Measurements from ENCODE around the gene PPT1. TPM values are rescaled to one million over a fixed set of nuclear protein-coding genes. Genes with fewer than 3 reads are reported as not detected.
A peak's percentile ranks its signal among the peaks of the same experiment; 100 is the strongest.

PPT1 gene
- total and polyA plus RNA-seq, 2 donors = 58.7 to 102 TPM

DNA sequence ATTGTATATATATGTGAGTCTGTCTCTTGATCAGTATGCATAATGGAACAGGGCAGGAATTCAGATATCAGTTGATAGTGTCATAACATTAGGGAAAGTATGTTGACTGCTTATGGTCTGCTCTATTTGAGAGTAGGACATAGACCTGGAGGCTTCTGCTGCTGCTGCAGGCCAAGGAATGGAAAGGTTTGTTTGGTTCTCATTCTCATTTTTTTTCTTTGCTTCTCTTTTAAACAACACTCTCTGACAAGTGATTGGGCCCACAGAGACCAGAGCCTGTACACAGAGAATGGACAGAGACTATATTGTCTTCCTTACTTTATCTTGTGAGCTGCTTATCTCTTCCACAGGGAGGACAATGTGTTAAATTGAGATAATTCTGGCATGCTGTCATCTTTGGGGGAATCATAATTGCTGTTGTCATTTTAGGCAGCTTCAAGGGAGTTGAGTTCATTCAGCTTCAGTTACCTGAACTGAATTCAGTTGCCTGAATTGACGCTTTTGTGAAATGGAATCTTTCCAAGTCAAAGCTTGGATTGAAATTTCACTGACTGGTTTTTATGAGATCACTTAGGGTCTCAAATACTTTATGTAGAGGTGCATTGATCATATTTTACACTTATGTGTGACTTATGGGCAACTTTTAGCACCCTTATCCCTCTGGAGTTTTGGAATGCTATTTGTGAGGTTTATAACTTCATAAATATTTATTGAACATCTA is 39.6 kb downstream of the PPT1 start:
- WGBS = 77% methylated on average over 1 of the region's 1 CpG
- H3K36me3 ChIP-seq (ENCODE audit: insufficient read depth) = peaks cover 5% of the 10 kb centered on the region
- H3K27ac ChIP-seq (ENCODE audit: low read depth) = peak overlapping the region; percentile 50
- no peak for DNase-seq (ENCODE audit: extremely low spot score)
- no peaks in the 10 kb centered on the region for H3K4me1 ChIP-seq (ENCODE audit: insufficient read depth)
- no peak overlapping the region for H3K4me3 ChIP-seq (ENCODE audit: low read depth, low read length)

DNA sequence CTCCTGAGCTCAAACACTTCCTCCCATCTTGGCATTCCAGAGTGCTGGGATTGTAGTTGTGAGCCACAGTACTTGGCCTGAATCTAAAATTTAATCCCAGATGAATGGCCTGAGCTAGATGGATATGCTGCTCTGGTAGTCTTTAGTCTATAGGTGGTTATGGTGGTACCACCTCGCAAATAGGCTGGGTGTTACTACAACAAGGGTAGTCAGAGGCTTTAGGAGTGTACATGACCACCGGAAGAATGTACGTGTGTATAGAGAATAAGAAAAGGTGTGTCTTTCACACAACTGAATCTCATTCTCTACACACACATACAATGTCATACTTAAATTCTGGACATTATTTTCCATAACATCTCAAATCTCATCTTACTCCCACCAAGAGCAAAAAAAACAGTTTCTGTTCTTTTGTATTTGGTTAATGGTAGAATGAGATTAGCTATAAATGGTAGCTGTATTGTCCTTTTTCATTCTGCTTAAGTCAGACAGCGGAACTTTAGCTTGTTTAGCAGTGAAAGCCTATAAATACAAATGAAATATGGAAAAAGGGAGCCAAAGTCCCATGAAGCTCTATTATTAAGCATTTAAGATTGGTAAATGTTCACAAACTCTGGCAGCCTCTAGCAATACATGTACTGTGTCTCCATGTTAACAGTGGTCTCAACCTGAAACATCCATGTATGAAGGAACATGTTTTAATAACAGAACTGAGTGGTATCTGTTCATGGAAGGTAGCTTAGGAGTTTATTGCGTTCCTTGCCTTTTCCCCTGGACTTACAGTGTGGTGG is 40.3 kb downstream of the PPT1 start:
- peak overlapping the region; percentile 50 for H3K27ac ChIP-seq (ENCODE audit: low read depth)
- H3K4me1 ChIP-seq (ENCODE audit: insufficient read depth) = no peaks in the 10 kb centered on the region
- peaks cover 5% of the 10 kb centered on the region for H3K36me3 ChIP-seq (ENCODE audit: insufficient read depth)
- DNase-seq (ENCODE audit: extremely low spot score) = no peak
- 95% methylated on average over 5 of the region's 5 CpGs for WGBS
- no peak overlapping the region for H3K4me3 ChIP-seq (ENCODE audit: low read depth, low read length)

DNA sequence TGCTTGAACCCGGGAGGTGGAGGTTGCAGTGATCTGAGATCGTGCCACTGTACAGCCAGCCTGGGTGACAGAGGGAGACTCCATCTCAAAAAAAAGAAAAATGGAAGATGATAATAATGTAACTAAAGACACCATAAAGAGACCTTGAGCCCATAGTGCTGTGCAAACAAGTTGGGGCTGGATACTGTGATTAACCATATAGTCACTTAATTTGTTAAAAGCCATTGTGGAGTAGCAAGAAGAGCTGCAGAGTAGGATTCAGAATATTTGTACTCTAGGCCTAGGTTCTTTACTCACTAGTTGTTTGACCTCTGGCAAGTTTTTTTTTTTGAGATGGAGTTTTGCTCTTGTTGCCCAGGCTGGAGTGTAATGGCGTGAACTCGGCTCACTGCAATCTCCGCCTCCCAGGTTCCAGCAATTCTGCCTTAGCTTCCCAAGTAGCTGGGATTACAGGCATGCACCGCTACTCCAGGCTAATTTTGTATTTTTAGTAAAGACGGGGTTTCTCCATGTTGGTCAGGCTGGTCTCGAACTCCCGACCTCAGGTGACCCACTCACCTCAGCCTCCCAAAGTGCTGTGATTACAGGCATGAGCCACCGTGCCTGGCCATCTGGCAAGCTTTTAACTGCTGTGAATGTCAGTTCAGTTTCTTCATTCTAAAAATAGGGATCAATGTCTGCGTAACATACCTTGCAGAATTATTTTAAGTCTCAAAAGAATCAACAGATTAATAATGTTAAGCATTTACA is 43.7 kb downstream of the PPT1 start:
- H3K27ac ChIP-seq (ENCODE audit: low read depth) = no peak overlapping the region
- no peaks in the 10 kb centered on the region for H3K4me1 ChIP-seq (ENCODE audit: insufficient read depth)
- H3K36me3 ChIP-seq (ENCODE audit: insufficient read depth) = no peaks in the 10 kb centered on the region
- WGBS = 81% methylated on average over 11 of the region's 11 CpGs
- H3K4me3 ChIP-seq (ENCODE audit: low read depth, low read length) = no peak overlapping the region
- DNase-seq (ENCODE audit: extremely low spot score) = no peak

DNA sequence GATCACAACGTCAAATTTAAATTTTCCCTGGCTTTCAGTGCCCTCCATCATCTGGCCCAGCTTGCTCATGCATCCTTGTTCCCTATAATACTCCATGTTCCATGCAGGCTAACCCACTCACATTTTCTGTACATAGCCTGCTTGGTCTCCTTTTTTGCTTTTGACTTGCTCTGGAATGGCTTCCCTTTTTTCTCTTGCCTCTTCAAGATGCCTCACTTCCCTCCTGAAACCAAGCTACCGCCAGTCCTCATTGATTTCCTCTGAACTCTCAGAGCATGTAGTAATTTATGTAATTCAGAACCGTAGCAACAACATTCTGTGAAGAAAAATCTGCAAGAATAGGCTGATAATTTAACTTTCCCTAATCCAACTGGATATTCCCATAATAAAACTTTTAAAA is 46.2 kb downstream of the PPT1 start:
- H3K27ac ChIP-seq (ENCODE audit: low read depth) = no peak overlapping the region
- no peaks in the 10 kb centered on the region for H3K36me3 ChIP-seq (ENCODE audit: insufficient read depth)
- 85% methylated on average over 3 of the region's 3 CpGs for WGBS
- H3K4me1 ChIP-seq (ENCODE audit: insufficient read depth) = no peaks in the 10 kb centered on the region
- DNase-seq (ENCODE audit: extremely low spot score) = no peak
- no peak overlapping the region for H3K4me3 ChIP-seq (ENCODE audit: low read depth, low read length)

DNA sequence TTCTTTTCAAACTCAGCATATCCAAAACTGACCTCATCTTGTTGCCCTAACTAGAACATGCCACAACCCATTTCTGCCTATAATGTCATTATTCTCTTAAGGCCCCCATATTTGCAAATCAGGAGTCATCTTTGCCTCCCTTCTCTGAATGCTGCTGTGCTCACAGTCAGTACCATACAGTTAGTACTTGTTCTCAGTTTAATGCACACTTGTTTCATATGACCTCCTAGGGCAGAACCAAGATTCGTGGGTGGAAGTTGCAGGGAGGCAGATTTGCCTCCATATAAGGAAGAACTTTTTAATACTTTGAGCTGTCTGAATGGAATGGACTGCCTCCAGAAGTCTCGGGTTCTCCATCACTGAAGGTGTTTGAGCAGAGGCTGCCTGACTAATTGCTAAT is 47.3 kb downstream of the PPT1 start:
- 27% methylated on average over 2 of the region's 2 CpGs for WGBS
- Histone ChIP-seq H3K4me1 (ENCODE audit: insufficient read depth) (no peaks in the 10 kb centered on the region), H3K27ac (ENCODE audit: low read depth) (no peak overlapping the region), H3K4me3 (ENCODE audit: low read depth, low read length) (no peak overlapping the region), H3K36me3 (ENCODE audit: insufficient read depth) (no peaks in the 10 kb centered on the region)
- no peak for DNase-seq (ENCODE audit: extremely low spot score)

DNA sequence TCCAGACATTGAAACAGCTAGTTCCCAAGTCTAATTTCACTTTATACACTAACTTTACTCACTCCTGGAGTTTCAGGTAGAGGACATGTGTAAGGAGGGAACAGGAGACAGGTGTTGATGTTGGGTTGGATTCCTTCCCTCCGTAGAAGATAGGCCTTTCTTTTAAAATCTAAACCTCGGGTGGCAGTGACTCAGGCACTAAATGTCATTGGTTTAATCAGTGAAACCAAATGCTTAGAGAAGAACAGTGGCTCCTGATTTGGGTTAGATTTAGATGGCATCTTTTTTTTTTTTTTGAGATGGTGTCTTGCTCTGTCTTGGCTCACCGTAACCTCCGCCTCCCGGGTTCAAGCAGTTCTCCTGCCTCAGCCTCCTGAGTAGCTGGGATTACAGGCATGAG is 49.3 kb downstream of the PPT1 start:
- no peak for DNase-seq (ENCODE audit: extremely low spot score)
- WGBS = 88% methylated on average over 5 of the region's 5 CpGs
- H3K4me1 ChIP-seq (ENCODE audit: insufficient read depth) = no peaks in the 10 kb centered on the region
- no peaks in the 10 kb centered on the region for H3K36me3 ChIP-seq (ENCODE audit: insufficient read depth)
- no peak overlapping the region for H3K4me3 ChIP-seq (ENCODE audit: low read depth, low read length)
- no peak overlapping the region for H3K27ac ChIP-seq (ENCODE audit: low read depth)

DNA sequence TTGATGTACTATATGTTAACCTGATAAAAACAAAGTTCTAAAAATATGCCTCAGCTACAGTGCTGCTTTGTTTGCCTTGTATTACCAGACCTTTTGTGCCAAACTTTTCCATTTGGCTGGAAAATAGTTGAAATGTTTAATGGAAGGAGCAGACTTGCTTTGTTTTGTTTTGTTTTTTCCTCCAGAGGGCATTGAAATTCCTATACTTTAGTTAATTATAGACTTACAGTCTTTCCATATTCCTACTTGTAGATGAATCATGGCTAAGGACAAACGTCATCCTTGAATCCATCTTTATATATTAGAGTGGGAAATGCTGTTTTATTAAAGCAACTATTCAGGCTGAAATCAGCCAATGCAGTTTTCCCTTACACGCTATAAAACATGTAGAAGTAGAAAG is 49.8 kb downstream of the PPT1 start:
- Histone ChIP-seq H3K4me3 (ENCODE audit: low read depth, low read length) (no peak overlapping the region), H3K36me3 (ENCODE audit: insufficient read depth) (no peaks in the 10 kb centered on the region), H3K27ac (ENCODE audit: low read depth) (no peak overlapping the region), H3K4me1 (ENCODE audit: insufficient read depth) (peaks cover under 1% of the 10 kb centered on the region)
- 63% methylated on average over 2 of the region's 2 CpGs for WGBS
- DNase-seq (ENCODE audit: extremely low spot score) = no peak

DNA sequence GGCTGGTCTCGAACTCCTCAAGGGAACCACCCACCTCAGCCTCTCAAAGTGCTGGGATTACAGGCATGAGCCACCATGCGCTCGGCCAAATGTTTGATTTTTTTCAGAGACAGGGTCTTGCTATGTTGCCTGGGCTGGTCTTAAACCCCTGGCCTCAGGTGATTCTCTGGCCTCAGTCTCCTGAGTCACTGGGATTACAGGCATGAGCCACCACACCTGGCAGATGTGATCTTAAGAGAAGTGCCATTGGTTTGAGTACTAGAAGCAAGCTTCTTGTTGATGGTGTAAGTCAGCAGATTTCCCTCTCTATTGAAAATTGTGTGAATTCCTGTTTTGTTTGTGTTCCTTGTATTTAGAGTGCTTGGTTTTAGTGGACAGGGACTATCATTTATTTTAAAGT is 51.3 kb downstream of the PPT1 start:
- Histone ChIP-seq H3K36me3 (ENCODE audit: insufficient read depth) (no peaks in the 10 kb centered on the region), H3K4me3 (ENCODE audit: low read depth, low read length) (no peak overlapping the region), H3K4me1 (ENCODE audit: insufficient read depth) (peaks cover 2% of the 10 kb centered on the region), H3K27ac (ENCODE audit: low read depth) (no peak overlapping the region)
- DNase-seq (ENCODE audit: extremely low spot score) = no peak
- 90% methylated on average over 3 of the region's 3 CpGs for WGBS

DNA sequence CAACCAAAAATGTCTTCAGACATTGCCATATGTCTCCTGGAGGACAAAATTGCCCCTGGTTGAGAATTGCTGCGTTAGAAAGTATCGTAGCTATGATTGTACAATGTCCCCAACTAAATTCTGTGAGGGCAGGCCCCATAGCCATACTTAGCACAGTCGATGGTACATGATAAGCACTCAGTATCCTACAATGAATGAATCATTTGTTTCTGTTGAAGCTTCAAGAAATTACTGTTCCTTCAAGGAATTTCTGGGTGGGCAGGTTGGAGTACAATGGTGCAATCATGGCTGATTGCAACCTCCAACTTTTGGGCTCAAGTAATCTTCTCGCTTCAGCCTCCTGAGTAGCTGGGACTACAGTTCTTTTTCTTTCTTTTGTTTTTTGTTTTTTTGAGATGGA is 51.9 kb downstream of the PPT1 start:
- H3K27ac ChIP-seq (ENCODE audit: low read depth) = no peak overlapping the region
- peaks cover 2% of the 10 kb centered on the region for H3K4me1 ChIP-seq (ENCODE audit: insufficient read depth)
- no peak overlapping the region for H3K4me3 ChIP-seq (ENCODE audit: low read depth, low read length)
- 89% methylated on average over 4 of the region's 4 CpGs for WGBS
- no peak for DNase-seq (ENCODE audit: extremely low spot score)
- H3K36me3 ChIP-seq (ENCODE audit: insufficient read depth) = no peaks in the 10 kb centered on the region

DNA sequence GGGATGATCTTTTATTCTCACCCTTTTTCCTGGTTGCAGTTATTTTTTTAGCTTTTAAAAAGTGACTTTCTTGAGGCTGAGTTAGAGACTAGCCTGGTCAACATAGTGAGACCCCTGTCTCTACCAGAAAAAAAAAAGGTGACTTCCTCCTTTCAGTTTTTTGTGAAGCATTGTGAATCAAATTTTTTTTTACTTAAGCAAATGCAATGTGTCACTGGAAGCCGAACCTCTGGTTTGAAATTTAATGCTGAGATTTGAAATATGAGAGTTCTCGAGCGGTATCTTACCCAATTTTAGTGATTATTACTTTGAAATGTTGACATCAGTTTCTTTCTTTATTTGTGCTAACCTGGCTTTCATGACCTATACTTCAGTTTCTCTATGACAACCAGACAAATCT is 52.9 kb downstream of the PPT1 start:
- Histone ChIP-seq H3K36me3 (ENCODE audit: insufficient read depth) (no peaks in the 10 kb centered on the region), H3K4me1 (ENCODE audit: insufficient read depth) (peaks cover 2% of the 10 kb centered on the region), H3K4me3 (ENCODE audit: low read depth, low read length) (no peak overlapping the region), H3K27ac (ENCODE audit: low read depth) (no peak overlapping the region)
- WGBS = 70% methylated on average over 3 of the region's 3 CpGs
- DNase-seq (ENCODE audit: extremely low spot score) = no peak

DNA sequence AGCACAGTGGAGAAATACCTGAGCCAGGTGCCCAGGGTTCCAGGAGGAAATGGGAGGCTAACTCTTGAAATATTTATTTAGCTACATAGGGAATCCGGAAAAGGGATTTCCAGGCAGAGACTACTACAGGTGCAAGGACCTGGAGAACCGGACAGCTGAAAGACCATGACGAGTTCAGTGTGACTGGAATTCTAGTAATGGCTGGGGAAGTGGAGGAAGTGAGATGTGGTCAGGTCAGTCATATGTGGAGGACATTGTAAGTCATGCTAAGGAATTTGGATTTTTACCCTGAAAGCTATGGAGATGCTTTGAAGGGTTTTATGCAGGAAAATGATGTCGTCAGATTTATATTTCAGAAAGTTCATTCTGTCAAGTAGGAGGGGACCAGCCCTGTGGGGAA is 54.7 kb downstream of the PPT1 start:
- DNase-seq (ENCODE audit: extremely low spot score) = no peak
- Histone ChIP-seq H3K36me3 (ENCODE audit: insufficient read depth) (no peaks in the 10 kb centered on the region), H3K4me1 (ENCODE audit: insufficient read depth) (peaks cover 2% of the 10 kb centered on the region), H3K27ac (ENCODE audit: low read depth) (no peak overlapping the region), H3K4me3 (ENCODE audit: low read depth, low read length) (peak overlapping the region; percentile 15)
- 76% methylated on average over 4 of the region's 4 CpGs for WGBS

DNA sequence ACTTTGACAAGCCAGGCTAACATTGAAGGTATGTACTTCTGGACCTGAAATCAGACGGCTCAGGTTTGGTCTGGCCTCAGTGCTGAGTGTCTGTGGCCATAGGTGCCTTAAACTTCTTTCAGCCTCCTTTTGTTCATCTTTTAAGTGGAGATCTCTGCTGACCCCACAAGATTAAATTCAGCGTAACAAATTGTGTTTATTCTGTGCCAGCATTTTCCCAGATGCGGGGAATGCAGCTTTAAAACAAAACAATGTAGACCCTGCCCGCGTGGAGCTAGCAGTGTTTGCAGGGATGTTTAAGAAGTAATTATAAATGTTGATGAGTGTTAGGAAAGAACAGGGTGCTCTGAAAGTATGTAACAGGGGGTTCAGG is 55.6 kb downstream of the PPT1 start:
- H3K4me3 ChIP-seq (ENCODE audit: low read depth, low read length) = peak overlapping the region; percentile 95
- no peaks in the 10 kb centered on the region for H3K36me3 ChIP-seq (ENCODE audit: insufficient read depth)
- H3K27ac ChIP-seq (ENCODE audit: low read depth) = peak overlapping the region; percentile 65
- peaks cover 2% of the 10 kb centered on the region for H3K4me1 ChIP-seq (ENCODE audit: insufficient read depth)
- no peak for DNase-seq (ENCODE audit: extremely low spot score)
- WGBS = 12% methylated on average over 5 of the region's 5 CpGs

DNA sequence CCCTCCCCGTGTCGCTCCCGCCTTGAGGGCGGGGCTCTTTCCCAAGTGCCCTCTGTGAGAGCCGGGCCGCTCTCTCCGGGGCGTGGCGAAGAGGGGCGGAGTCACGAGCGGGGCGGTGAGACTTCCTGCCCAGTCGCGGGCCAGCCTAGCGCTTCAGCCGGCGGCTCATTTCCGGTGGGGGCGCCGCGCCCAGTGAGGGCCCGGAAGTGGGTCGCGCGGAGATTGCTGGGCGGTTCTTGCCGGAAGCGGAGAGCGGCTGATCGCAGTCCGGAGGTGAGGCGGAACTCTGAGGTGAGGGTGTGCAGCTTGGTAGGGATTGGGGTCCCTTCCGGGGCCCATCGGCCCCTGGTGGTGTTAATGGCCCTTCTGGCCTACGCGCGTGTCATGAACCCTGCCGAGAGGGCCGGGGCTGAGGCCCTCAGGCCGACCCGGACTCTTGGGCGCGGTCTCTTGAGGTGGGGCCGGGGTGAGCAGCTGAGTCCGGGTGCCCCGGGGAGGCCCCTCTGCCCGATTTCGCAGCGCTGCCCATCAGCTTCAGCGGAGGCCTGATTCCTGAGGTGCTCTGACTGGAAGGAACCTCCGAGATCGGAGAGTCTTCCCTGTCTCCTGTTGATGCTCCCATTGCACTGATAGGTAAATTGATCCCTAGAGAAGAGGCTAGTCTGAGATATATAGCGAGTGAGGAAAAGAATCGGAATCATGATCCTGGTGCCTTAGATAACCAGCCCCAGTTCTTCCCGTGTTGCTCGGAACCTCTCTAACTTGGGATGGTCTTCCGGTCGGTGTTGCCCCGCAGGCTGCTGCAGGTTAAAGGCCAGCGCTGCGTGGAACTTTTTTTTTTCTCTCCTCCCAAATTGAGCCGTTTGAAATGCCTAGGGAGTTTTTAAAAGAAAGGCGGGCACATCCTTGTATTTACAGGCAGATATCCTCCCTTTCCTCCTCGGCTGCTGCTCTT is 56.3 kb downstream of the PPT1 start, which contains the start of gene CAP1:
CAP1 (plus strand) TSS at position 219 of the 955 bp plus-strand sequence. CDS start 18,618 bp downstream, outside the sequence.
- Histone ChIP-seq H3K27ac (ENCODE audit: low read depth) (peak within 1 kb of the TSS; percentile 94), H3K36me3 (ENCODE audit: insufficient read depth) (no peaks in the 10 kb centered on the region), H3K4me3 (ENCODE audit: low read depth, low read length) (peak within 1 kb of the TSS; percentile 95), H3K4me1 (ENCODE audit: insufficient read depth) (peaks cover 2% of the 10 kb centered on the region)
- DNase-seq (ENCODE audit: extremely low spot score) = peak; percentile 97
- WGBS = under 1% methylated on average over 65 of the region's 65 CpGs
